ENCODE data around the gene MCHR1.
"Not testable (repeated sequence)": the region's sequence is repeated elsewhere in the genome, so short reads cannot be mapped to it uniquely, and the experiment has no call there.

MCHR1 gene

DNA sequence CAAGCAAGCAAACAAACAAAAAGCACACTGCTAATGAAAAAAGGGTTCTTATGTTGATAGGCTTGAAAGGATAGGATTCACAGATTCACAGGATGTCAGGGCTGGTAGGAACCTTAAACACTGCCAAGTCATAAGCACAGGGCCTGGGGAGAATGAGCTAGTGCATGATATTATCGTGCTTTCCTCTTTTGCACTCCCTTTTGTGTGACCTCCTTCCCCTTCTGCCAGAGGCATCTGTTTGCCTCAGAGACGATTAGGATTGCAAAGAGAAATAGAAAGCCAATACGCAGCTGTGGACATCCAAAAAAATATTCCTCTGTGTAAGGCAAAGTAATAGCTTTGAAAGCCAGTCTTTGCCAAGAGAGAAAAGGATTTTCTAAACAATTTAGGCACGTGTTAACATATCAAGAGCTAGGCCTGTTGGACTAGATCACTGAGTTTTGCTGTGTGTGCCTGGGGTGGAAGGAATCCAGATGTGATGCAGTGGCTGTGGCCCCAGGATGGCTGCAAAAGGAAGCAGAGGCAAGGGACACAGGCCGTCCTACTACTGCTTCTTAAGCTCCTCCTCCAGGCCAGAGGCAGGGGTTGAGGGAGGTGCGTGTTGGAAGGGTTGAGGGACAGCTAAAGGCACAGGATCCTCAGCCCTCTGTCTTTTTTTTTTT lies 30.6 kb downstream of the MCHR1 start:
- H3K9me3 ChIP-seq (ENCODE audit: control insufficient read depth, low read length), result no peaks in the 10 kb centered on the region
- no peak overlapping the region for H3K4me3 ChIP-seq (ENCODE audit: insufficient read depth, low read depth, low read length)
- H3K36me3 ChIP-seq (ENCODE audit: control insufficient read depth, insufficient read depth, low read length), result no peaks in the 10 kb centered on the region
- 74 to 80% methylated on average over 6 of the region's 6 CpGs for WGBS, 2 experiments
- H3K4me1 ChIP-seq (ENCODE audit: control insufficient read depth, insufficient read depth, low read length), result peaks cover 10% of the 10 kb centered on the region
- peaks cover 9% of the 10 kb centered on the region for H3K27me3 ChIP-seq (ENCODE audit: control insufficient read depth, insufficient read depth, low read length, poor library complexity, severe bottlenecking)
- no peak overlapping the region for H3K27ac ChIP-seq (ENCODE audit: insufficient read depth, low read depth, low read length, poor library complexity, severe bottlenecking)

- WGBS, 2 experiments, result 95 to 96% methylated on average over 12 of the region's 12 CpGs
- Histone ChIP-seq H3K4me3 (ENCODE audit: insufficient read depth, low read depth, low read length) (no peak overlapping the region), H3K4me1 (ENCODE audit: control insufficient read depth, insufficient read depth, low read length) (peaks cover 13% of the 10 kb centered on the region), H3K36me3 (ENCODE audit: control insufficient read depth, insufficient read depth, low read length) (no peaks in the 10 kb centered on the region), H3K9me3 (ENCODE audit: control insufficient read depth, low read length) (no peaks in the 10 kb centered on the region), H3K27me3 (ENCODE audit: control insufficient read depth, insufficient read depth, low read length, poor library complexity, severe bottlenecking) (peaks cover 9% of the 10 kb centered on the region), H3K27ac (ENCODE audit: insufficient read depth, low read depth, low read length, poor library complexity, severe bottlenecking) (no peak overlapping the region)
These were observed 33.0 kb downstream of the MCHR1 start for GRCh38 chr22:40712311-40712710.

DNA sequence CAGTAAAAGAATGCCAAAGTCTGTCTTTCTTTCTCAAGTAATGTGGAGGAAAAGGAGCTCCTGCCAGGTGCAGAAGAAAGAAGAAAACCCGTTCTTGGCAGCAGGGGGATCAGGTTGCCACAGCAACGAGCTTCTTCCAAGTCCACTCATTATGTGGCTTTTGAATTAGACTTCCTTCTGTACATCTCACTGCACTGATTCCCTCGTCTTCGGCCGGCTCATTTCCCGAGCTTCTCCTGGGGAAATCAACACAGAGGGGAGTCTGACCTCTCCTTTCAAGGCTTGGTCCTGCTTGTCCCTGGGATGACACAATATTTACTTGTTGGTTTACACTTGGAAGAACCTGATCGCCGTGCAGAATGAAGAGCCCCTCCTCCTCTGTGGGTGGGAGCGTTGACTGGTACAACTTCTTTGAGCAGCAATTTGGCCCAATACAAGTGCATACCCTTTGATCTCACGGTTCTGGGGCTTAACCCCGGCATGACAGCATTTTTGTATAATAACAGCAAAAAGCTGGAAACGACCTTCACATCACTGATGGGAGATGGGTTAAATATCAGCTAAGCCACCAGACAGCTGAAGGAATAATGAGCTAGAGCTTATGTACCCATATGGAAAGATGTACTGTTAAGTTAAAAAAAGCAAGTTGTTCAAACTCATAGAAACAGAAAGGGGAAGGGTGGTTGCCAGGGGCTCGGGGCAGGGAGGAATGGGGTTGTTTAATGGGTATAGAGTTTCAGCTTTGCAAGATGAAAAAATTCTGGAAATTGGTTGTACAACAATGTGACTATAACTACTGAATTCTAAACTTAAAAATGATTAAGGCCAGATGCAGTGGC lies 35.4 kb downstream of the MCHR1 start:
- H3K27me3 ChIP-seq (ENCODE audit: control insufficient read depth, insufficient read depth, low read length, poor library complexity, severe bottlenecking), result peaks cover 17% of the 10 kb centered on the region
- peaks cover 13% of the 10 kb centered on the region for H3K4me1 ChIP-seq (ENCODE audit: control insufficient read depth, insufficient read depth, low read length)
- H3K9me3 ChIP-seq (ENCODE audit: control insufficient read depth, low read length), result no peaks in the 10 kb centered on the region
- H3K4me3 ChIP-seq (ENCODE audit: insufficient read depth, low read depth, low read length), result no peak overlapping the region
- H3K36me3 ChIP-seq (ENCODE audit: control insufficient read depth, insufficient read depth, low read length), result no peaks in the 10 kb centered on the region
- H3K27ac ChIP-seq (ENCODE audit: insufficient read depth, low read depth, low read length, poor library complexity, severe bottlenecking), result peak overlapping the region; percentile 81
- 10 to 13% methylated on average over 13 of the region's 13 CpGs for WGBS, 2 experiments

- Histone ChIP-seq H3K27ac (ENCODE audit: insufficient read depth, low read depth, low read length, poor library complexity, severe bottlenecking) (no peak overlapping the region), H3K4me1 (ENCODE audit: control insufficient read depth, insufficient read depth, low read length) (peaks cover 18% of the 10 kb centered on the region), H3K27me3 (ENCODE audit: control insufficient read depth, insufficient read depth, low read length, poor library complexity, severe bottlenecking) (peaks cover 25% of the 10 kb centered on the region), H3K36me3 (ENCODE audit: control insufficient read depth, insufficient read depth, low read length) (no peaks in the 10 kb centered on the region), H3K4me3 (ENCODE audit: insufficient read depth, low read depth, low read length) (no peak overlapping the region), H3K9me3 (ENCODE audit: control insufficient read depth, low read length) (no peaks in the 10 kb centered on the region)
- WGBS, 2 experiments, result 94 to 96% methylated on average over 9 of the region's 9 CpGs
These were observed 36.8 kb downstream of the MCHR1 start for GRCh38 chr22:40716116-40716515.

DNA sequence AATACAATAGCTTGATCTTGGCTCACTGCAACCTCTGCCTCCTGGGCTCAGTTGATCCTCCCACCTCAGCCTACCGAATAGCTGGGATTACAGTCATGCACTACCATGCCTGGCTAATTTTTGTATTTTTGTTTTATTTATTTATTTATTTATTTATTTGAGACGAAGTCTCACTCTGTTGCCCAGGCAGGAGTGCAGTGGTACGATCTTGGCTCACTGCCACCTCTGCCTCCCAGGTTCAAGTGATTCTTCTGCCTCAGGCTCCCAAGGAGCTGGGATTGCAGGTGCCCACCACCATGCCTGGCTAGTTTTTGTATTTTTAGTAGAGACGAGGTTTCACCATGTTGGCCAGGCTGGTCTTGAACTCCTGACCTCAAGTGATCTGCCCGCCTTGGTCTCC lies 38.4 kb downstream of the MCHR1 start:
- H3K27ac ChIP-seq (ENCODE audit: insufficient read depth, low read depth, low read length, poor library complexity, severe bottlenecking); H3K9me3 ChIP-seq (ENCODE audit: control insufficient read depth, low read length); H3K4me3 ChIP-seq (ENCODE audit: insufficient read depth, low read depth, low read length); H3K36me3 ChIP-seq (ENCODE audit: control insufficient read depth, insufficient read depth, low read length): not testable (repeated sequence)
- 87 to 92% methylated on average over 5 of the region's 5 CpGs for WGBS, 2 experiments
- Histone ChIP-seq H3K27me3 (ENCODE audit: control insufficient read depth, insufficient read depth, low read length, poor library complexity, severe bottlenecking) (peaks cover 23% of the 10 kb centered on the region), H3K4me1 (ENCODE audit: control insufficient read depth, insufficient read depth, low read length) (peaks cover 21% of the 10 kb centered on the region)

- peaks cover 17% of the 10 kb centered on the region for H3K27me3 ChIP-seq (ENCODE audit: control insufficient read depth, insufficient read depth, low read length, poor library complexity, severe bottlenecking)
- H3K9me3 ChIP-seq (ENCODE audit: control insufficient read depth, low read length), result no peaks in the 10 kb centered on the region
- no peak overlapping the region for H3K4me3 ChIP-seq (ENCODE audit: insufficient read depth, low read depth, low read length)
- H3K27ac ChIP-seq (ENCODE audit: insufficient read depth, low read depth, low read length, poor library complexity, severe bottlenecking), result no peak overlapping the region
- H3K4me1 ChIP-seq (ENCODE audit: control insufficient read depth, insufficient read depth, low read length), result peaks cover 21% of the 10 kb centered on the region
- 90 to 93% methylated on average over 8 to 9 of the region's 9 CpGs for WGBS, 2 experiments
- H3K36me3 ChIP-seq (ENCODE audit: control insufficient read depth, insufficient read depth, low read length), result no peaks in the 10 kb centered on the region
These were observed 39.2 kb downstream of the MCHR1 start for GRCh38 chr22:40718250-40719204.

- peaks cover 17% of the 10 kb centered on the region for H3K27me3 ChIP-seq (ENCODE audit: control insufficient read depth, insufficient read depth, low read length, poor library complexity, severe bottlenecking)
- H3K36me3 ChIP-seq (ENCODE audit: control insufficient read depth, insufficient read depth, low read length), result no peaks in the 10 kb centered on the region
- no peak overlapping the region for H3K27ac ChIP-seq (ENCODE audit: insufficient read depth, low read depth, low read length, poor library complexity, severe bottlenecking)
- H3K4me1 ChIP-seq (ENCODE audit: control insufficient read depth, insufficient read depth, low read length), result peaks cover 14% of the 10 kb centered on the region
- H3K4me3 ChIP-seq (ENCODE audit: insufficient read depth, low read depth, low read length), result no peak overlapping the region
- no peaks in the 10 kb centered on the region for H3K9me3 ChIP-seq (ENCODE audit: control insufficient read depth, low read length)
- WGBS, 2 experiments, result 88 to 89% methylated on average over 6 of the region's 6 CpGs
These were observed 40.3 kb downstream of the MCHR1 start for GRCh38 chr22:40719599-40719998.

DNA sequence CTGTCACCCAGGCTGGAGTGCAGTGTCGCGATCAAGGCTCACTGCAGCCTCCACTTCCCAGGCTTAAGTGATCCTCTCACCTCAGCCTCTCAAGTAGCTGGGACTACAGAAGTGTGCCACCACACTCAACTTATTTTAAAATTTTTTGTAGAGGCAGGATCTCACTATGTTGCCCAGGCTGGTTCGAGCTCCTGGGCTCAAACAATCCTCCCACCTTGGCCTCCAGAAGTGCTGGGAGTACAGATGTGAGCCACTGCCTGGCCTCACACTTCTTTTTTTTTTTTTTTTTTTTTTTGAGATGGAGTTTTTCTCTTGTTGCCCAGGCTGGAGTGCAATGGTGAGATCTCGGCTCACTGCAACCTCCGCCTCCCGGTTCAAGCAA lies 40.9 kb downstream of the MCHR1 start:
- not testable (repeated sequence) for H3K9me3 ChIP-seq (ENCODE audit: control insufficient read depth, low read length); H3K27ac ChIP-seq (ENCODE audit: insufficient read depth, low read depth, low read length, poor library complexity, severe bottlenecking); H3K4me1 ChIP-seq (ENCODE audit: control insufficient read depth, insufficient read depth, low read length); H3K36me3 ChIP-seq (ENCODE audit: control insufficient read depth, insufficient read depth, low read length); H3K4me3 ChIP-seq (ENCODE audit: insufficient read depth, low read depth, low read length)
- WGBS, 2 experiments, result 94 to 95% methylated on average over 6 of the region's 6 CpGs
- H3K27me3 ChIP-seq (ENCODE audit: control insufficient read depth, insufficient read depth, low read length, poor library complexity, severe bottlenecking), result peaks cover 17% of the 10 kb centered on the region

- Histone ChIP-seq H3K4me3 (ENCODE audit: insufficient read depth, low read depth, low read length) (no peak overlapping the region), H3K36me3 (ENCODE audit: control insufficient read depth, insufficient read depth, low read length) (no peaks in the 10 kb centered on the region), H3K9me3 (ENCODE audit: control insufficient read depth, low read length) (no peaks in the 10 kb centered on the region), H3K27me3 (ENCODE audit: control insufficient read depth, insufficient read depth, low read length, poor library complexity, severe bottlenecking) (peaks cover 17% of the 10 kb centered on the region), H3K4me1 (ENCODE audit: control insufficient read depth, insufficient read depth, low read length) (peaks cover 9% of the 10 kb centered on the region), H3K27ac (ENCODE audit: insufficient read depth, low read depth, low read length, poor library complexity, severe bottlenecking) (peak overlapping the region; percentile 81)
- 77 to 85% methylated on average over 11 of the region's 11 CpGs for WGBS, 2 experiments
These were observed 41.4 kb downstream of the MCHR1 start for GRCh38 chr22:40720538-40721256.

All from ectodermal cell (in vitro differentiated cells).